GM10847 (cell line): ENCODE data around the gene FAM219A.

Experiments
- POLR2A ChIP-seq: IDR thresholded peaks from 2 replicates; pipeline ENCODE4 v1.6.1; 2011; ENCODE audit not compliant: insufficient read length; ENCODE audit errors: extremely low read depth

Gene FAM219A

GRCh38 chr9:34458959-34459340 is 580 bp upstream of the FAM219A start:
- TF ChIP-seq POLR2A, result no peak

DNA sequence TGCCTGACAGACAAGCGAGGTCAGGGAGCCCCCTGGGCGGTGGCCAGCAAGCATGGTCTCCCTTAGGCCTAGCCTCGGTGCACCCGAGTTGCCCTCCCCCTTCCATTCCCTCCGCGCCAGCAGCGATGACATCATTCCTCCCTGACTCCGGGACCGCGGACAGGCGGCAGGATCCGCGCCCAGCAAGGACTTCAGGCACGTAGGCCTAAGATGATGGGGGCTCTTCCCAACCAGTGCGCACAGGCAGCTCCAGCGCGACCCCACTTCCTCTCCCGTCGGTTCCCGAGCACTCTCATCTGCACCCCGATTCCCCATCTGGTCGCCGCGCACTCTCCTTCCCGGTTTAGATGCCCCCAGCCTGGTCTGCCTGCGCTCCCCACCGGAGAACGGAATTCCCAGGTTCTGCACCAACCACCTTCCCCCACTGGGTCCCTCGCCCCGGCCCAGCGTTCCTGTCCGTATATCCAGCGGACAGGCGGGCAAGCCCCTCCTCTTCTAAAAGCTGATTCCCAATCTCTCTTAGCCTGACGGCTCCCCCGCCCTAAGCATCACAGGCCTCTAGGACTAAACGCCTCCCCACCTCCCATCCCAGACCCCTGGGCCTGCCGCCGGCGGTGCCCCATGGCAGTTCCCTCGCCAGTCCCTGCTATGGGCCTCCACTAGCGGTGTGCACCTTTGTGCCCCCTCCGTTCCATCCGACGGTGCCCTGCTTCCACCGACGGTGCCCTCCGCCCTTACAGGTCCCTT is 931 bp downstream of the FAM219A start:
- no peak for TF ChIP-seq POLR2A

DNA sequence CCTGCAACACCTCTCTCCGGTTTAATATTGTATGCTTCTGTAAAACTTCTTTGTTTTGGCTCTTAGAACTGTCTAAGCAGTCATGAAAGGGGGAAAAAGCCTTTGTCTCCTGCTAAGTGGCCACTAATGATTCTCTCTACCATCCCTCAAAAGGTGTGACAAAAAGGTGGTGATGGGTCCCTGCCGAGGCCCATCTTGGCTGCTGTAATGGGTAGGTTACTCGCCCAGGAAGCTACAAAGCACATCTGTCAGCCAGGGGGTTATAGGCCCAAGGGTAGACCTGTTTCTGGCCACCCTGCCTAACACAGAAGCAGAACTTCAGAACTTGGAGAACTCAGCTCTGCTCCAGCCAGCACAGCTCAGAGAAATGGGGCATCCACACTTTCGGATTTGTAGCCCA is 1.6 kb downstream of the FAM219A start:
- TF ChIP-seq POLR2A, result no peak

GRCh38 chr9:34456151-34456550 is 2.2 kb downstream of the FAM219A start:
- no peak for TF ChIP-seq POLR2A

DNA sequence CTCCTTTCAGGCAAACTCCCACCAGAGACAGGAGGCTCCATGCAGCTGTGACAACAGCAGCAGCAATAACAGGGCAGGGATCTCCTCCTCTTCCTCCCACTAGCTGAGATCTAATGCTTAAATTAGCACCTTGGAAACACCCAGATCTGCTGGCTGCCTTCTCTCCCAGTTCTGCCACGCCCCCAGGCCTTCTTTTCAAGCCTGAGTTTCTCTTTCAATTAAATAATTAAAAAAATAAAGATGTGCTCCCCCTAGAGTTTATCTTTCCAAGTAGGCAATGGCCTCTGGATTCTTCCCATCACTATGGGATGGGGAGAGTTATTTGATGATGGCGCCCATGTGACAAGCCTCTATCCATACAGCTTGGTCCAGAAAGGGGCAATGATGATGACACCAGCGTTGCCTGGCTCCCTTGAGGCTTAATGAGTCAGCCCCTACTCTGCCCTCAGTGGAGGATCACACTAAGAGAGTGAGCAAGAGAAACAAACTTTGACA is 3.8 kb downstream of the FAM219A start:
- no peak for TF ChIP-seq POLR2A

- TF ChIP-seq POLR2A, result no peak
Measured at GRCh38 chr9:34452568-34452967, 5.8 kb downstream of the FAM219A start.

DNA sequence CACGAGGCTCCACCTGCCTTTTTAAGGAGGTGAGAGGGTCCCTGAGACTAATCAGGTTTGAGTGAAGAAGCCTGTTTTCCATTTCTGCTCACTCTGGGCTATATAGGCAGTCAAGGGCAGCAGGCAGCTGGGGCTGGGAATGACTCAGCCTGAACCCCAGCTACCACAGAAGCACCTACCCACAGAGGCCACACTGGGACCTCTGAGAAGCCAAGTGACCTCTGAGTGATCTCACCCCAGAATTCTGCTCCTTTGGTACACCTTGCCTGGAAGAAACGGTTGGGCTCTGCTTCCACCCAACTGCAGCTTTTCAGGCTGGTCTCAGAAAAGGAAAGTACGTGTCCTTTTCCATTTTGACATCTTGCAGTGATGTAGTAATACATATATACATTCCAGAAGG is 6.8 kb downstream of the FAM219A start:
- TF ChIP-seq POLR2A, result no peak

- TF ChIP-seq POLR2A, result no peak
Measured at GRCh38 chr9:34451135-34451534, 7.2 kb downstream of the FAM219A start.

GRCh38 chr9:34450644-34451043 is 7.7 kb downstream of the FAM219A start:
- no peak for TF ChIP-seq POLR2A

DNA sequence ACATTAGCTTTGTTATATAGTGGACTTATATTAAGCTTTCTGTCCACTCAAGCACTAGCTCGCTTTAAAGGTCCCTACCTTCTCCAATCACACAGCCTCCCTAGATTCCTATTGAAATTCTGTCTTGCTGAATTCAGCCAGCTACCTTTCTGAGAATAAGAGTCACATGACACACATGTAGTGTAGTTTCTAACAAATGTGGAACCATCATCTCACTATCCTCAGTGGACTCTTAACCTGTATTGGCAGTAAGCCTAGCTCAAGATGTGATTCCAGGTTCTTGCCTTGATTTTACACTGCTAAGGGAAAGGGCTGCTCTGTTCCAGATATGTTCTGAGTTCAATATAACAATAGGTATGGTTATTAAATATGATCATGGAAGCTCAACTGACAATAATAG is 11.4 kb downstream of the FAM219A start:
- TF ChIP-seq POLR2A, result no peak

DNA sequence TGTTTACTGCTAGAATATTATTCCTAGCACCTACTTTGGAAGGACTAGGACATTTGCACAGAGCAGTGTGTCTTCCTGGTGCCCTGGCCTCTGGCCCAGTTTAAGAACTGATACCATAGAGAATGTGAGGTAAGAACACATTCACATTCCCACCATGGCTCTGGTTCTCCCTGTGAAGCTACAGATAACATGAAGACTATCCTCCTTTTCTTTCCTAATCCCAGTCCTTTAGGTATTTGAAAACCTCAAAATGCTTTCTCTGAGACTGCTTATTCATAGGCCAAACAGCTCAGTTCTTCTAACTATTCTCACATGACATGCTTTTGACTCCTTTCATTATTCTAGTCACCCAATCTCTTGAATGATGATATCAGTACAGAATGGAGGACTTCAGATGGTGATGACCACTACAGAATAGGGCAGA is 11.9 kb downstream of the FAM219A start:
- no peak for TF ChIP-seq POLR2A

DNA sequence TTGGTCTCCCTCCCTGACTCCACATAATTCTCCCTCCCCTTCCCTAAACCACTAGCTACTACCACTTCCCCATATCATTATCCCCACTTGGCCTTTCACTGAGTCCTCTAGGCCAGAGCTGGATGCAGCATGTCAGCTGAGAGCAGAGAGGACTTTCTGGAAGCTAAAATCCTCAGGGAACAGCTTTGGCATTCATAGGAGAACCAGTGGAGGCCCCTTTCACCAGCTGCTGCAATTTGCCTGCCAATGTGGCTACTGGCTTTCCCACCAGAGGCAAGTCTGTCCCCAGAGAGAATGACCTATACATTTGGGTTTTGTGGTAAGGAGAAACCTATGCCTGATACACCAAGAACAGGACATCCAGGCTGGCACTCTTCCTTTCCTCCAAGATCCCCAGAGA is 14.4 kb downstream of the FAM219A start:
- TF ChIP-seq POLR2A, result no peak

DNA sequence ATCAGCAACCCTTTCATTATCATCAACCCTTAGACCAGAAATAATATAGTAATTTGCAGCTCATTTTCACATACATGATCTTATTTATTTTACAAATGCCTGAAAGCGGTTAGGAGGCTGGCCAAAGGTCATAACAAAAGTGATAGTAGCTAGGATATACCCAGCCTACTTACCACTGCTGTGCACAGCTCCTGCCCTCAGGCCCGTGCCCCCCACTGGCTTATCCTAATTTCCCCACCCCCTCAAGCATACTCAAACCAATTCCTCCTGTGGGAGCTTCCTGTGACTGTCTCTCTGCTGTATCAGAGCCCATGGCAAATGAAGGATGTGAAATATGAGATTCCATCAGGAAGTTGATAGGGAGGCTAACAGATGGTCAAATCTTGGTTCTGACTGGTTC is 14.8 kb downstream of the FAM219A start:
- no peak for TF ChIP-seq POLR2A

- TF ChIP-seq POLR2A, result no peak
Measured at GRCh38 chr9:34442770-34443169, 15.6 kb downstream of the FAM219A start.

- TF ChIP-seq POLR2A, result no peak
Measured at GRCh38 chr9:34440017-34440416, 18.4 kb downstream of the FAM219A start.

- no peak for TF ChIP-seq POLR2A
Measured at GRCh38 chr9:34437006-34437925, 21.1 kb downstream of the FAM219A start.
